Stomach (tissue), 19 donors: ENCODE data around the gene BOLA2. TPM values are rescaled to one million over a fixed set of nuclear protein-coding genes. Genes with fewer than 3 reads are reported as not detected.
A peak's percentile ranks its signal among the peaks of the same experiment; 100 is the strongest.
"Not testable (repeated sequence)": the region's sequence is repeated elsewhere in the genome, so short reads cannot be mapped to it uniquely, and the experiment has no call there.

ENCODE experiments used
- DNase-seq, 2 donors: peaks; one replicate each; pipeline versions ENCODE4 v3.0.0 to v3.0.0-alpha.2; 2013 to 2019
- H3K27ac ChIP-seq, 5 donors: fragments of 200-600 bp in 4 of 5; sonication (generic) in 4 of 5; one replicate each; pipeline ENCODE4 v1.5.1; 2013 to 2019; ENCODE audit warnings: mild to moderate bottlenecking in 1 of 5, moderate library complexity in 1 of 5
- H3K27me3 ChIP-seq, 3 donors: fragments of 200-600 bp; sonication (generic); one replicate each; pipeline ENCODE4 v1.5.1; 2017 to 2019; ENCODE audit warnings: mixed run types in 1 of 3
- H3K36me3 ChIP-seq, 4 donors: fragments of 200-600 bp; sonication (generic); 1 replicate in 3 of 4; 2 replicates in 1 of 4; pipeline ENCODE4 v1.5.1; 2016 to 2019
- H3K4me1 ChIP-seq, 4 donors: fragments of 200-600 bp; sonication (generic); one replicate each; pipeline ENCODE4 v1.5.1; 2016 to 2019
- H3K4me3 ChIP-seq, 4 donors: fragments of 200-600 bp; sonication (generic) in 3 of 4; one replicate each; pipeline ENCODE4 v1.5.1; 2016 to 2019; ENCODE audit warnings: mild to moderate bottlenecking in 1 of 4
- H3K9me3 ChIP-seq, 4 donors: fragments of 200-600 bp; sonication (generic); one replicate each; pipeline ENCODE4 v1.5.1; 2016 to 2019
- WGBS, 5 donors: extraction: QIAGEN DNeasy Blood & Tissue Kit in 3 of 5; methylation state at CpG; one replicate each; pipeline versions ENCODE4 v1.1.5 to v1.1.7; 2013 to 2018; 5-methylcytosine and 5-hydroxymethylcytosine counted together
- intact Hi-C: fragments of 100-400 bp; cut with DNase I; formaldehyde crosslinking; loops from one replicate; pipeline ENCODE4 v1.15.1; 2023; ENCODE audit warnings: low total_unique reads
- long read RNA-seq, 10 donors: transcript quantifications; one replicate each; lab custom pipeline, GENCODE V29; 2026
- polyA plus RNA-seq, 3 donors: library from polyadenylated mRNA; stranded (reverse); fragments of 200-250 nt; gene quantifications; one replicate each; pipeline ENCODE4 v1.2.3, GENCODE V29; 2013
- total RNA-seq, 5 donors: library from RNA; depleted of rRNA; stranded (reverse); fragments of >200 nt; gene quantifications; one replicate each; pipeline versions ENCODE4 v1.1.0 to v1.2.3, GENCODE V29; 2014 to 2016
- donor health status: healthy with polysubstance abuse.
- donor health status: Bipolar disorder and iron deficiency.
- donor health status: healthy.

BOLA2 gene
- total RNA-seq (100 to 1,000 TPM in 1 of 5 donors, 10 to 100 TPM in 2, 1 to 10 TPM in 1, not detected in 1; 1.8 to 366 (median 27.0) TPM), polyA plus RNA-seq (10 to 100 TPM; 23.7 to 27.7 (median 25.4) TPM)
- long read RNA-seq, donor 1, transcript BOLA2-201 (3 exons, 1,012 nt), result major isoform, 6 of 6 reads
- long read RNA-seq, donor 1, partial matches to known transcripts, result 0 of 6 reads
- long read RNA-seq, donor 1, other reads (novel, unspliced or antisense), result 0 of 6 reads
- long read RNA-seq, donor 2, transcript BOLA2-201 (3 exons, 1,012 nt), result major isoform, 5 of 5 reads
- long read RNA-seq, donor 2, partial matches to known transcripts, result 0 of 5 reads
- long read RNA-seq, donor 2, other reads (novel, unspliced or antisense), result 0 of 5 reads
- long read RNA-seq, donor 3, transcript BOLA2-201 (3 exons, 1,012 nt), result major isoform, 9 of 9 reads
- long read RNA-seq, donor 3, partial matches to known transcripts, result 0 of 9 reads
- long read RNA-seq, donor 3, other reads (novel, unspliced or antisense), result 0 of 9 reads
- long read RNA-seq, donor 4, result 0 reads
- long read RNA-seq, donor 5, transcript BOLA2-201 (3 exons, 1,012 nt), result major isoform, 15 of 15 reads
- long read RNA-seq, donor 5, partial matches to known transcripts, result 0 of 15 reads
- long read RNA-seq, donor 5, other reads (novel, unspliced or antisense), result 0 of 15 reads
- long read RNA-seq, donor 6, transcript BOLA2-201 (3 exons, 1,012 nt), result major isoform, 27 of 27 reads
- long read RNA-seq, donor 6, partial matches to known transcripts, result 0 of 27 reads
- long read RNA-seq, donor 6, other reads (novel, unspliced or antisense), result 0 of 27 reads
- long read RNA-seq, donor 7, transcript BOLA2-201 (3 exons, 1,012 nt), result major isoform, 19 of 19 reads
- long read RNA-seq, donor 7, partial matches to known transcripts, result 0 of 19 reads
- long read RNA-seq, donor 7, other reads (novel, unspliced or antisense), result 0 of 19 reads
- long read RNA-seq, donor 8, transcript BOLA2-201 (3 exons, 1,012 nt), result major isoform, 16 of 16 reads
- long read RNA-seq, donor 8, partial matches to known transcripts, result 0 of 16 reads
- long read RNA-seq, donor 8, other reads (novel, unspliced or antisense), result 0 of 16 reads
- long read RNA-seq, donor 9, transcript BOLA2-201 (3 exons, 1,012 nt), result major isoform, 11 of 11 reads
- long read RNA-seq, donor 9, partial matches to known transcripts, result 0 of 11 reads
- long read RNA-seq, donor 9, other reads (novel, unspliced or antisense), result 0 of 11 reads
- long read RNA-seq, donor 10, transcript BOLA2-201 (3 exons, 1,012 nt), result major isoform, 8 of 8 reads
- long read RNA-seq, donor 10, partial matches to known transcripts, result 0 of 8 reads
- long read RNA-seq, donor 10, other reads (novel, unspliced or antisense), result 0 of 8 reads

- intact Hi-C loops, H3K9me3 ChIP-seq, H3K27ac ChIP-seq, H3K36me3 ChIP-seq, H3K4me1 ChIP-seq, H3K4me3 ChIP-seq, DNase-seq, H3K27me3 ChIP-seq: not testable (repeated sequence)
- no CpG with 5 or more reads among the region's 33 CpGs for WGBS, 5 donors
These were observed at the start of gene BOLA2, which contains the start of gene SLX1B for GRCh38 chr16:29454269-29454668. TSS of gene BOLA2 (minus strand) at chr16:29454351. CDS start at chr16:29454253, 98 bp downstream. TSS of gene SLX1B (plus strand) at chr16:29454533.

- H3K4me3 ChIP-seq, H3K4me1 ChIP-seq, DNase-seq, intact Hi-C loops, H3K27ac ChIP-seq, H3K9me3 ChIP-seq, H3K36me3 ChIP-seq, H3K27me3 ChIP-seq: not testable (repeated sequence)
- WGBS, 5 donors, result 77 to 91% (median 82%) methylated on average over 5 to 6 of the region's 12 CpGs
These were observed 28.1 kb upstream of the BOLA2 start for GRCh38 chr16:29482276-29482675.

- WGBS, 5 donors, result no CpG with 5 or more reads among the region's 4 CpGs
These were observed 17.9 kb upstream of the BOLA2 start for GRCh38 chr16:29472065-29472464.

GRCh38 chr16:29469660-29470059, 15.5 kb upstream of the BOLA2 start:
- H3K27ac ChIP-seq, result peak overlapping the region in 4 of 5 donors; percentile 42 to 70 (median 51)
- peak in 1 of 2 donors; percentile 32 for DNase-seq
- intact Hi-C loops, H3K9me3 ChIP-seq, H3K4me1 ChIP-seq, H3K36me3 ChIP-seq, H3K4me3 ChIP-seq, H3K27me3 ChIP-seq: not testable (repeated sequence)
- 10 to 33% (median 12%) methylated on average over 3 to 6 of the region's 6 CpGs for WGBS, 5 donors

More at GRCh38 chr16:29472065-29472464, 17.9 kb upstream of the BOLA2 start:
- H3K4me3 ChIP-seq, H3K9me3 ChIP-seq, DNase-seq, H3K27ac ChIP-seq, H3K36me3 ChIP-seq, H3K27me3 ChIP-seq, intact Hi-C loops, H3K4me1 ChIP-seq: not testable (repeated sequence)

- 0% methylated on average over 1 of the region's 10 CpGs; no CpG with 5 or more reads in 4 of the 5 donors for WGBS, 5 donors
- H3K27ac ChIP-seq, H3K4me3 ChIP-seq, DNase-seq, H3K36me3 ChIP-seq, intact Hi-C loops, H3K4me1 ChIP-seq, H3K27me3 ChIP-seq, H3K9me3 ChIP-seq: not testable (repeated sequence)
These were observed 13.7 kb upstream of the BOLA2 start for GRCh38 chr16:29467654-29468366.

- intact Hi-C loops, H3K4me3 ChIP-seq, H3K36me3 ChIP-seq, H3K27me3 ChIP-seq, H3K27ac ChIP-seq, H3K9me3 ChIP-seq, H3K4me1 ChIP-seq, DNase-seq: not testable (repeated sequence)
- no CpG with 5 or more reads among the region's 33 CpGs for WGBS, 5 donors
These were observed 12.8 kb upstream of the BOLA2 start for GRCh38 chr16:29466904-29467303.

- H3K27ac ChIP-seq, intact Hi-C loops, H3K9me3 ChIP-seq, H3K36me3 ChIP-seq, H3K27me3 ChIP-seq, H3K4me1 ChIP-seq, DNase-seq, H3K4me3 ChIP-seq: not testable (repeated sequence)
- no CpG with 5 or more reads among the region's 57 CpGs for WGBS, 5 donors
These were observed 12.1 kb upstream of the BOLA2 start for GRCh38 chr16:29465985-29466824.

- H3K27ac ChIP-seq, intact Hi-C loops, H3K4me3 ChIP-seq, H3K9me3 ChIP-seq, H3K27me3 ChIP-seq, DNase-seq, H3K36me3 ChIP-seq, H3K4me1 ChIP-seq: not testable (repeated sequence)
- WGBS, 5 donors, result no CpG with 5 or more reads among the region's 9 CpGs
These were observed 6.5 kb upstream of the BOLA2 start for GRCh38 chr16:29460647-29461030.

GRCh38 chr16:29459706-29460646, 5.8 kb upstream of the BOLA2 start, which contains the start of gene SULT1A4:
TSS of gene SULT1A4 (plus strand) at chr16:29459913. CDS start at chr16:29461386, 1,473 bp downstream.
- H3K9me3 ChIP-seq, intact Hi-C loops, H3K27me3 ChIP-seq, H3K4me1 ChIP-seq, DNase-seq, H3K27ac ChIP-seq, H3K4me3 ChIP-seq, H3K36me3 ChIP-seq: not testable (repeated sequence)
- WGBS, 5 donors, result no CpG with 5 or more reads among the region's 13 CpGs
